HG02938 (cell line): Measurements from ENCODE around the gene TIMM22.

Source experiments
- ATAC-seq: cut with Tn5 transposase; IDR thresholded peaks from one replicate; pipeline ENCODE4 v1.9.1; 2021; ENCODE audit warnings: mild to moderate bottlenecking, moderate library complexity; ENCODE audit not compliant: unreplicated experiment

Gene TIMM22

GRCh38 chr17:1001640-1002411 lies 4.9 kb downstream of the TIMM22 start:
- ATAC-seq = no peak

- ATAC-seq = no peak
Observed at GRCh38 chr17:1002412-1002753, 5.5 kb downstream of the TIMM22 start.

GRCh38 chr17:1002771-1003555 lies 6.0 kb downstream of the TIMM22 start:
- no peak for ATAC-seq

- no peak for ATAC-seq
Observed at GRCh38 chr17:1003633-1003971, 6.7 kb downstream of the TIMM22 start.

GRCh38 chr17:1003972-1004768 lies 7.2 kb downstream of the TIMM22 start:
- no peak for ATAC-seq

GRCh38 chr17:1004769-1005295 lies 7.9 kb downstream of the TIMM22 start:
- no peak for ATAC-seq

GRCh38 chr17:1005361-1005946 lies 8.5 kb downstream of the TIMM22 start:
- ATAC-seq = no peak

- no peak for ATAC-seq
Observed at GRCh38 chr17:1006054-1006453, 9.1 kb downstream of the TIMM22 start.

- no peak for ATAC-seq
Observed at GRCh38 chr17:1007310-1008007, 10.5 kb downstream of the TIMM22 start.

GRCh38 chr17:1008008-1008761 lies 11.3 kb downstream of the TIMM22 start:
- no peak for ATAC-seq

- no peak for ATAC-seq
Observed at GRCh38 chr17:1009229-1010085, 12.5 kb downstream of the TIMM22 start.

- ATAC-seq = no peak
Observed at GRCh38 chr17:1010086-1010450, 13.1 kb downstream of the TIMM22 start.

GRCh38 chr17:1010586-1010985 lies 13.7 kb downstream of the TIMM22 start:
- no peak for ATAC-seq

GRCh38 chr17:1011138-1011537 lies 14.2 kb downstream of the TIMM22 start:
- no peak for ATAC-seq

GRCh38 chr17:1011760-1012735 lies 15.1 kb downstream of the TIMM22 start:
- no peak for ATAC-seq

- ATAC-seq = no peak
Observed at GRCh38 chr17:1012823-1013728, 16.1 kb downstream of the TIMM22 start.

GRCh38 chr17:1013729-1014090 lies 16.8 kb downstream of the TIMM22 start:
- no peak for ATAC-seq
